Tracheal epithelial cell (primary cell): ENCODE measurements around the gene NOL12. TPM values are rescaled to one million over a fixed set of nuclear protein-coding genes. Genes with fewer than 3 reads are reported as not detected.

Experiments used
- total RNA-seq: library from RNA; depleted of rRNA; stranded (reverse); fragments of >200 nt; gene quantifications from 2 replicates; pipeline ENCODE4 v1.2.1, GENCODE V29; 2014

NOL12 gene
- total RNA-seq, result 20.0 and 35.9 TPM in 2 replicates

GRCh38 chr22:37686002-37686982 is at the start of gene NOL12:
NOL12 (plus strand) TSS chr22:37686343; CDS start chr22:37686393, 50 bp downstream.

GRCh38 chr22:37639070-37639760 is 46.9 kb upstream of the NOL12 start, which contains the start of gene SH3BP1:
SH3BP1 (plus strand) TSS chr22:37639669; CDS start chr22:37639788, 119 bp downstream.

GRCh38 chr22:37658133-37659065 is 27.7 kb upstream of the NOL12 start, which contains the start of gene PDXP:
PDXP (plus strand) TSS chr22:37658723; CDS start chr22:37658783, 60 bp downstream.

GRCh38 chr22:37674951-37675929 is 10.9 kb upstream of the NOL12 start, which contains the start of gene LGALS1:
LGALS1 (plus strand) TSS chr22:37675636; CDS start chr22:37675703, 67 bp downstream.

GRCh38 chr22:37696657-37697537 is 10.8 kb downstream of the NOL12 start, which contains the start of gene TRIOBP:
TRIOBP (plus strand) TSS chr22:37697048; CDS start chr22:37701366, 4,318 bp downstream.

Other genes starting within 250 kb of the NOL12 start
- 0.43 and 2.2 TPM in 2 replicates for gene MFNG, start 200.0 kb upstream of the NOL12 start, total RNA-seq
- gene CARD10, start 166.9 kb upstream of the NOL12 start, total RNA-seq, result 16.4 and 34.2 TPM in 2 replicates
- 11.7 and 36.1 TPM in 2 replicates for gene CDC42EP1, start 125.9 kb upstream of the NOL12 start, total RNA-seq
- gene LGALS2, start 106.3 kb upstream of the NOL12 start, total RNA-seq, result not detected in 2 replicates
- 31.1 and 41.7 TPM in 2 replicates for gene GGA1, start 77.5 kb upstream of the NOL12 start, total RNA-seq
- gene SH3BP1, start 46.7 kb upstream of the NOL12 start, total RNA-seq, result 28.1 and 42.4 TPM in 2 replicates
- gene PDXP, start 27.6 kb upstream of the NOL12 start, total RNA-seq, result 9.2 and 10.0 TPM in 2 replicates
- gene LGALS1, start 10.7 kb upstream of the NOL12 start, total RNA-seq, result 1,268 and 2,738 TPM in 2 replicates
- 49.0 and 54.7 TPM in 2 replicates for gene TRIOBP, start 10.7 kb downstream of the NOL12 start, total RNA-seq
- 23.4 and 26.4 TPM in 2 replicates for gene GCAT, start 121.6 kb downstream of the NOL12 start, total RNA-seq
- not detected in 2 replicates for gene GALR3, start 137.0 kb downstream of the NOL12 start, total RNA-seq
- 15.8 and 20.0 TPM in 2 replicates for gene ANKRD54, start 158.0 kb downstream of the NOL12 start, total RNA-seq
- 380 and 527 TPM in 2 replicates for gene EIF3L, start 163.1 kb downstream of the NOL12 start, total RNA-seq
- gene MICALL1, start 220.0 kb downstream of the NOL12 start, total RNA-seq, result 134 and 190 TPM in 2 replicates